LNCaP clone FGC (cell line): ENCODE results near the gene NAA25.

Experiments
- DNase-seq: peaks from one replicate; pipeline ENCODE4 v3.0.0-alpha.2; 2011; ENCODE audit warnings: low read depth
- H3K4me3 ChIP-seq: 2 replicates; pipeline ENCODE4 v1.5.1; 2011; ENCODE audit warnings: mild to moderate bottlenecking, low read depth, low read length, control low read depth
- CTCF ChIP-seq: IDR thresholded peaks from 2 replicates; pipeline ENCODE4 v1.5.1; 2012; ENCODE audit warnings: mild to moderate bottlenecking; ENCODE audit not compliant: control insufficient read depth, insufficient read depth; ENCODE audit errors: extremely low read depth

Gene NAA25

GRCh38 chr12:112146123-112146522 lies 37.5 kb upstream of the NAA25 start:
- no peak overlapping the region for H3K4me3 ChIP-seq
- no peak for DNase-seq
- no peak for TF ChIP-seq CTCF

GRCh38 chr12:112140728-112141127 lies 32.1 kb upstream of the NAA25 start:
- no peak overlapping the region for H3K4me3 ChIP-seq
- TF ChIP-seq CTCF, result no peak
- no peak for DNase-seq

DNA sequence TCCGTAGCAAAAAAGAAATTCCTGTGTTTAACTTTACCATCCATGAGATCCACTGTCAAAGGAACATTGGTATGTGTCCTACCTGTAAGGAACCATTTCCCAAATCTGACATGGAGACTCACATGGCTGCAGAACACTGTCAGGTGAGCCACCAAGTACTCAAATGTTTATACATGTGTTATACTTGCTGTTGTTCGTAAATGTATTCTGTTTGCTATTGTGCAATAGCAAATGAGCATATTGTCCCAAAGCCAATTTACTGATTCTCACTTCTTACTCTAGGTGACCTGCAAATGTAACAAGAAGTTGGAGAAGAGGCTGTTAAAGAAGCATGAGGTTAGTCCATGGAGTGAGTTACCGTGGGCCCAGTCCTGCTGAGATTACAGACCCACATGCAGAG lies 26.1 kb upstream of the NAA25 start:
- peak; percentile 80 for DNase-seq
- no peak for TF ChIP-seq CTCF
- no peak overlapping the region for H3K4me3 ChIP-seq

DNA sequence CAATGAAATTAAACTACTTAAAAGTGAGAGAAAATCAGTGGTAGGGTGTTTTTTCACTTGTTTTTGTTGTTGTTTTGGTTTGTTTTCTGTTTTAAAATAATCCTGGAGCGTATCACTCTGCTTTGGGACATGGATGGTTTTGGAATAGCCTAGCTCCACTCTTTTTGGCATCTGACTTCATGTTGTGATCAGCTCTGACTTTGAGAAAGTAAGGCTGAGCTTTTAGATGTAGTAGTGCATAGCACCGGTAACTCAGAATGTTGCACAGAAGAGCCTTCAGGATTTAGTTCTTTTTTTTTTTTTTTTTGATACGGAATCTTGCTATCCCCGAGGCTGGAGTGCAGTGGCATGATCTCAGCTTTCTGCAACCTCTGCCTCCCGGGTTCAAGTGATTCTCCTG lies 24.8 kb upstream of the NAA25 start:
- H3K4me3 ChIP-seq, result no peak overlapping the region
- TF ChIP-seq CTCF, result no peak
- DNase-seq, result no peak

DNA sequence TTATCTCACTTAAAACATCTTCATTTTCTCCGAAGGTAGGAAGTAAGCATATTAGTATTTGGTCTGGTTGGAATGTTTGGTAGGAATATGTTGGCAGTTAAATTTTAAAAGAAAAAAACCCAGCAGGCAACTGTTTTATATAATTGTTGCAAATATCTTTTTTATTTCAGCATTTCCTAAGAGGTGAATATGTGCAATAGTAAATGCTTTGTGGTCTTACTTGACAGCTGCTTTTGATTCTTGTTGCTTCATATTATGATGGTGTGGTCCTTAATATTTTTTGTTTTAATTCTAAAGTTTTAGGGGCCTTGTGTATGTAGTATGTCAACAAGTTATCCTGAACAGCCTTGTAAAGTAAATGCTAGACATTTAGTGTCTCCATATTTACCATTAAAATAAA lies 23.1 kb upstream of the NAA25 start:
- DNase-seq, result no peak
- TF ChIP-seq CTCF, result no peak
- no peak overlapping the region for H3K4me3 ChIP-seq

GRCh38 chr12:112130441-112130998 lies 21.9 kb upstream of the NAA25 start:
- H3K4me3 ChIP-seq, result no peak overlapping the region; the same call in 1 of the 2 replicates
- TF ChIP-seq CTCF, result no peak
- DNase-seq, result no peak

DNA sequence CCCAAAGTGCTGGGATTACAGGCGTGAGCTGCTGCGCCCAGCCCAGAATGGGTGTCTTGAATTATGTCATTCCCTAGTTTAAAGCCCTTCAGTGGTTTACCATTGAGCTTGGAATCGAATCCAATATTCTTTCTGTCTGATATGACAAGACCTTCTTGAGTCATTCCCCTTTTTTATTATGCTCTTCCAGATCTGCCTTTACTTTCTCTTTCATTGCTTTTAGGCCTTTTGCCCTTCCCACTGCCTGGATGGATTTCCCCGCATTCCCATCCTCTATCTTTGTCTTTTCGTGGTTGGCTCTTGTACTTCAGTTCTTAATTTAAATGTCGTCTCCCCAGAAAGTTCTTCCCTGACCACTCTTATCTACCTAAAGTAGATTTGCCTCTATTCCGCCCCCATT lies 18.3 kb upstream of the NAA25 start:
- no peak overlapping the region for H3K4me3 ChIP-seq
- no peak for TF ChIP-seq CTCF
- no peak for DNase-seq
